Measurements from ENCODE around the gene PRKCB. TPM values are rescaled to one million over a fixed set of nuclear protein-coding genes. Genes with fewer than 3 reads are reported as not detected.

The PRKCB gene
- total RNA-seq, 4 donors from 2014 or later: 0.51 to 1.3 (median 1.1) TPM

GRCh38 chr16:24174957-24175356, 339.2 kb downstream of the PRKCB start:
- Histone ChIP-seq H3K4me1 (no peaks in the 10 kb centered on the region), H3K9me3 (no peaks in the 10 kb centered on the region), H3K27me3 (no peaks in the 10 kb centered on the region), H3K4me3 (no peak overlapping the region), H3K27ac (no peak overlapping the region), H3K36me3 (no peaks in the 10 kb centered on the region)
- in situ Hi-C loops (cut with MboI; ENCODE audit: low sequenced_read_pairs in 4 of 4) (no loop called here), intact Hi-C loops (cut with DNase I; ENCODE audit: low total_unique reads) (no loop called here)
- ATAC-seq: no peak
- TF ChIP-seq POLR2A (IDR thresholded peaks at IDR 0.05): no peak
- no peak for TF ChIP-seq CTCF (IDR thresholded peaks at IDR 0.05 in 4 of 5, conservative IDR thresholded peaks at IDR 0.05 in 1 of 5)
- DNase-seq: no peak

- intact Hi-C loops (cut with DNase I; ENCODE audit: low total_unique reads): no loop called here
Measured at GRCh38 chr16:24178496-24178895, 342.7 kb downstream of the PRKCB start.

GRCh38 chr16:24180451-24180850, 344.7 kb downstream of the PRKCB start:
- intact Hi-C loops (cut with DNase I; ENCODE audit: low total_unique reads) (no loop called here), in situ Hi-C loops (cut with MboI; ENCODE audit: low sequenced_read_pairs in 4 of 4) (no loop called here)
- Histone ChIP-seq H3K4me3 (no peak overlapping the region), H3K4me1 (no peaks in the 10 kb centered on the region), H3K27me3 (no peaks in the 10 kb centered on the region), H3K9me3 (no peaks in the 10 kb centered on the region), H3K27ac (no peak overlapping the region), H3K36me3 (no peaks in the 10 kb centered on the region)
- ATAC-seq (no peak), DNase-seq (no peak)
- TF ChIP-seq CTCF (IDR thresholded peaks at IDR 0.05 in 4 of 5, conservative IDR thresholded peaks at IDR 0.05 in 1 of 5): no peak

More at GRCh38 chr16:24178496-24178895, 342.7 kb downstream of the PRKCB start:
- no peak for DNase-seq
- no peaks in the 10 kb centered on the region for H3K9me3 ChIP-seq
- no peak for TF ChIP-seq CTCF (IDR thresholded peaks at IDR 0.05 in 4 of 5, conservative IDR thresholded peaks at IDR 0.05 in 1 of 5)
- no peak for TF ChIP-seq POLR2A (IDR thresholded peaks at IDR 0.05)
- no peaks in the 10 kb centered on the region for H3K27me3 ChIP-seq
- H3K4me1 ChIP-seq: no peaks in the 10 kb centered on the region
- no peaks in the 10 kb centered on the region for H3K36me3 ChIP-seq
- in situ Hi-C loops (cut with MboI; ENCODE audit: low sequenced_read_pairs in 4 of 4): no loop called here
- no peak for ATAC-seq
- no peak overlapping the region for H3K4me3 ChIP-seq
- no peak overlapping the region for H3K27ac ChIP-seq

GRCh38 chr16:24188021-24188542, 352.3 kb downstream of the PRKCB start:
- Histone ChIP-seq H3K27ac (no peak overlapping the region), H3K4me3 (no peak overlapping the region), H3K4me1 (no peaks in the 10 kb centered on the region), H3K27me3 (no peaks in the 10 kb centered on the region), H3K36me3 (no peaks in the 10 kb centered on the region), H3K9me3 (no peaks in the 10 kb centered on the region)
- no peak for ATAC-seq
- intact Hi-C loops (cut with DNase I; ENCODE audit: low total_unique reads): no loop called here
- no peak for DNase-seq
- in situ Hi-C loops (cut with MboI; ENCODE audit: low sequenced_read_pairs in 4 of 4): no loop called here
- TF ChIP-seq POLR2A (IDR thresholded peaks at IDR 0.05) (no peak), CTCF (IDR thresholded peaks at IDR 0.05 in 4 of 5, conservative IDR thresholded peaks at IDR 0.05 in 1 of 5) (no peak)

GRCh38 chr16:24188751-24189318, 353.1 kb downstream of the PRKCB start:
- Histone ChIP-seq H3K4me1 (no peaks in the 10 kb centered on the region), H3K4me3 (no peak overlapping the region), H3K27ac (no peak overlapping the region), H3K27me3 (no peaks in the 10 kb centered on the region), H3K36me3 (no peaks in the 10 kb centered on the region), H3K9me3 (no peaks in the 10 kb centered on the region)
- TF ChIP-seq CTCF (IDR thresholded peaks at IDR 0.05 in 4 of 5, conservative IDR thresholded peaks at IDR 0.05 in 1 of 5) (no peak), POLR2A (IDR thresholded peaks at IDR 0.05) (no peak)
- no peak for ATAC-seq
- no peak for DNase-seq
- intact Hi-C loops (cut with DNase I; ENCODE audit: low total_unique reads): no loop called here
- in situ Hi-C loops (cut with MboI; ENCODE audit: low sequenced_read_pairs in 4 of 4): no loop called here

Measured in gastrocnemius medialis (tissue), 4 donors.